Heart left ventricle (tissue), 16 donors: ENCODE results near the gene TMUB2. TPM values are rescaled to one million over a fixed set of nuclear protein-coding genes. Genes with fewer than 3 reads are reported as not detected.

ENCODE experiments used
- ATAC-seq, 4 donors: fragments of 200-7000 bp; cut with Tn5 transposase; one replicate each; pipeline ENCODE4 v1.9.1; 2020 to 2022; ENCODE audit warnings: moderate library complexity in 4 of 4, mild to moderate bottlenecking in 3 of 4, moderate number of reproducible peaks in 1 of 4
- DNase-seq, 5 donors: peaks; one replicate each; pipeline ENCODE4 v3.0.0-alpha.2; 2020
- H3K27ac ChIP-seq, 12 donors: fragments of 200-600 bp; sonication (generic) in 4 of 12; one replicate each; pipeline versions ENCODE4 v1.5.0 to v1.8.0; 2016 to 2022; ENCODE audit warnings: mild to moderate bottlenecking in 2 of 12
- H3K27me3 ChIP-seq, 9 donors: fragments of 200-600 bp; sonication (generic) in 2 of 9; one replicate each; pipeline versions ENCODE4 v1.5.1 to v1.8.0; 2016 to 2022; ENCODE audit warnings: mild to moderate bottlenecking in 3 of 9
- H3K36me3 ChIP-seq, 9 donors: fragments of 200-600 bp; sonication (generic) in 2 of 9; one replicate each; pipeline versions ENCODE4 v1.5.0 to v1.8.0; 2018 to 2022; ENCODE audit warnings: mild to moderate bottlenecking in 2 of 9
- H3K4me1 ChIP-seq, 12 donors: fragments of 200-600 bp; sonication (generic) in 4 of 12; one replicate each; pipeline versions ENCODE4 v1.5.0 to v1.8.0; 2016 to 2022; ENCODE audit warnings: mild to moderate bottlenecking in 3 of 12
- H3K4me3 ChIP-seq, 12 donors: fragments of 200-600 bp; sonication (generic) in 4 of 12; one replicate each; pipeline versions ENCODE4 v1.5.0 to v1.8.0; 2017 to 2022; ENCODE audit warnings: mild to moderate bottlenecking in 9 of 12, moderate library complexity in 4 of 12
- H3K9me3 ChIP-seq, 12 donors: fragments of 200-600 bp; sonication (generic) in 4 of 12; one replicate each; pipeline versions ENCODE4 v1.5.0 to v1.8.0; 2016 to 2022; ENCODE audit warnings: mild to moderate bottlenecking in 1 of 12
- POLR2A ChIP-seq, 2 donors: fragments of 450-650 bp; IDR thresholded peaks; one replicate each; pipeline ENCODE4 v1.6.1; 2017; ENCODE audit warnings: antibody characterized with exemption in 2 of 2, mild to moderate bottlenecking in 2 of 2, moderate library complexity in 2 of 2
- WGBS, 4 donors: extraction: QIAGEN DNeasy Blood & Tissue Kit in 2 of 4; methylation state at CpG; one replicate each; pipeline versions ENCODE4 v1.1.5 to v1.1.7; 2013 to 2018; 5-methylcytosine and 5-hydroxymethylcytosine counted together
- intact Hi-C, 10 donors: fragments of 100-400 bp; cut with DNase I; formaldehyde crosslinking; loops; one replicate each; pipeline versions ENCODE4 v1.11.1 to v1.14.2; 2022
- polyA plus RNA-seq, 2 donors: library from polyadenylated mRNA; stranded (reverse); fragments of 200-250 nt; gene quantifications; one replicate each; pipeline ENCODE4 v1.2.3, GENCODE V29; 2013
- total RNA-seq, 9 donors: library from RNA; depleted of rRNA in 2 of 9; stranded (reverse); fragments of >200 nt in 2 of 9; fragmentation: NEBNext Ultra II Directional in 3 of 9; extraction: Animal tissue kit (Norgen Biotek cat#: 25700) in 3 of 9; gene quantifications; one replicate each; pipeline versions ENCODE4 v1.1.0 to v1.2.4, GENCODE V29; 2016 to 2023
- TF ChIP-seq, protein P1 (sequence below), 12 donors: fragments of 200-600 bp; sonication (generic) in 4 of 12; IDR thresholded peaks; one replicate each; pipeline versions ENCODE4 v1.5.0 to v1.8.0; 2018 to 2022; ENCODE audit warnings: antibody characterized with exemption in 12 of 12, mild to moderate bottlenecking in 5 of 12
- donor health status: ischemic (EF 13 %, LVEDD 7.1; RV severe dilation, severe dysfunction).
- donor health status: healthy with polysubstance abuse.
- donor health status: DM: no; HTN: yes; CAD: no.
- donor health status: DM: no; HTN: no; CAD: no.
- donor health status: ischemic (EF 25% LVEDD 6.9; RV normal size, moderate dysfunction).
- donor health status: ischemic (EF 25% LVEDD 5.7; RV mildly dilated, moderate dysfunction).
- donor health status: healthy.
- donor health status: DM: yes; HTN: yes; CAD: no.
- donor health status: ischemic (EF 35%, LVEDD 5.7; RV mildly dilated, moderate dysfunction).
- donor health status: nonischemic (EF 11% LVEDD 7.7; RV severe dilation, severe dysfunction).
- donor health status: DM: yes; HTN: yes; CAD: no.
- donor health status: PGD.
- donor health status: ischemic (EF 29% LVEDD 5.4; RV normal size, mild dysfunction).
- donor health status: nonischemic (EF 23%, LVEDD 6.1; RV moderate dilation, normal function).

Gene TMUB2
- total and polyA plus RNA-seq, 11 donors = 18.8 to 37.4 (median 24.7) TPM

DNA sequence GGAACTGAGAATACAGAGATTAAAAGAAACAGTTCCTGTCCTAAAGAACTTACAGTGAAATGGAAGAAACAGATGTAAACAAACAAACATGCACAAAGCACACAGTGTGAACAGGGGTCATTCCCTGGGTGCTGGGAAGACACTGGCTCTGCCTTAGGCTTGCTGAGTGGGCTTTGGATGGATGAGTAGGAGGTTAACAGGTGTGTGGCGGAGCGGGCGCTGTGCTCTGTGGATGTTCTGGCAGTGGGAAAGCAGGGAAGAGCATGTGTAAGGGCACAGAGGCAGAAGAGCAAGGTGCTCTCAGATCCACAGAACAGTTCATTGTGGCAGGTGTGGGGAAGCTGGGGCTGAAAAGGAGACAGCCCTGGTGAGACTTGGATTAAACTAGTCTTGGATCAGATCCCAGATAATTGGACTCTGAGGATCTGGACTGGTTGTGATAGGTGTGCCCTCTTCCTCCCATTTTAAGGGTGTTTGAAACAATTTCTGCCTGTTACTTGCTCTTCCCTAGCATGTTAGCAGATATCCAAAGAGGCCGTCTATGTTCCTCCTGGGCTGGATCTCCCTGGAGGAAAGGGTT, 36.9 kb upstream of the TMUB2 start:
- H3K27ac ChIP-seq = no peak overlapping the region
- WGBS, 4 donors = 90 to 97% (median 95%) methylated on average over 4 of the region's 4 CpGs
- H3K4me1 ChIP-seq = peaks cover 0 to 33% (median 14%) of the 10 kb centered on the region in 12 donors
- no peaks in the 10 kb centered on the region for H3K27me3 ChIP-seq
- ATAC-seq (no peak), DNase-seq (no peak)
- no peaks in the 10 kb centered on the region for H3K36me3 ChIP-seq
- TF ChIP-seq POLR2A (IDR thresholded peaks at IDR 0.05) = no peak
- TF ChIP-seq, protein P1, sequence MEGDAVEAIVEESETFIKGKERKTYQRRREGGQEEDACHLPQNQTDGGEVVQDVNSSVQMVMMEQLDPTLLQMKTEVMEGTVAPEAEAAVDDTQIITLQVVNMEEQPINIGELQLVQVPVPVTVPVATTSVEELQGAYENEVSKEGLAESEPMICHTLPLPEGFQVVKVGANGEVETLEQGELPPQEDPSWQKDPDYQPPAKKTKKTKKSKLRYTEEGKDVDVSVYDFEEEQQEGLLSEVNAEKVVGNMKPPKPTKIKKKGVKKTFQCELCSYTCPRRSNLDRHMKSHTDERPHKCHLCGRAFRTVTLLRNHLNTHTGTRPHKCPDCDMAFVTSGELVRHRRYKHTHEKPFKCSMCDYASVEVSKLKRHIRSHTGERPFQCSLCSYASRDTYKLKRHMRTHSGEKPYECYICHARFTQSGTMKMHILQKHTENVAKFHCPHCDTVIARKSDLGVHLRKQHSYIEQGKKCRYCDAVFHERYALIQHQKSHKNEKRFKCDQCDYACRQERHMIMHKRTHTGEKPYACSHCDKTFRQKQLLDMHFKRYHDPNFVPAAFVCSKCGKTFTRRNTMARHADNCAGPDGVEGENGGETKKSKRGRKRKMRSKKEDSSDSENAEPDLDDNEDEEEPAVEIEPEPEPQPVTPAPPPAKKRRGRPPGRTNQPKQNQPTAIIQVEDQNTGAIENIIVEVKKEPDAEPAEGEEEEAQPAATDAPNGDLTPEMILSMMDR (IDR thresholded peaks at IDR 0.05) = no peak
- no peak overlapping the region for H3K4me3 ChIP-seq
- intact Hi-C loops = loop anchor here in 1 of 10 donors (2.0 kb wide), 1 partner anchor 17 kb away; no protein-coding TSS in a partner anchor
- H3K9me3 ChIP-seq = no peaks in the 10 kb centered on the region

DNA sequence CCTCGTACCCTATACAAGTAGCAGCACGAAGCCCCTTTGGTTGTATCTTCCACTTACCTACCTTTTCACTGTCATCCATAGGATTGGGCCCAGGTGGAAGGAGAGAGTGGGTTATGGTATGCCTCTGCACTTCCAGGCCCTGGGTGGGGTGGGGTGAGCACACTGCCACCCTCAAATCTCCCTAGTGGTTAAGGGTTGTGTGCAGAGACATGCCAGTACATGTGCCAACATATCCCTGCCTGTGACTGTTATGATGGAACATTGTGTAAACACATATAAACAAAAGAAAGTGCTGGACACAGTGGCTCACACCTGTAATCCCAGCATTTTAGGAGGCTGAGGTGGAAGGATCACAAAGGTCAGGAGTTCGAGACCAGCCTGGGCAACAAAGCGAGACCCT, 33.9 kb upstream of the TMUB2 start:
- Histone ChIP-seq H3K4me3 (no peak overlapping the region), H3K4me1 (peaks cover 0 to 10% (median 3%) of the 10 kb centered on the region in 12 donors), H3K27me3 (no peaks in the 10 kb centered on the region), H3K9me3 (no peaks in the 10 kb centered on the region), H3K27ac (no peak overlapping the region), H3K36me3 (no peaks in the 10 kb centered on the region)
- intact Hi-C loops = no loop called here
- DNase-seq (no peak), ATAC-seq (no peak)
- 95 to 99% (median 97%) methylated on average over 4 of the region's 4 CpGs for WGBS, 4 donors
- TF ChIP-seq, protein P1 (IDR thresholded peaks at IDR 0.05) = no peak
- TF ChIP-seq POLR2A (IDR thresholded peaks at IDR 0.05) = no peak

DNA sequence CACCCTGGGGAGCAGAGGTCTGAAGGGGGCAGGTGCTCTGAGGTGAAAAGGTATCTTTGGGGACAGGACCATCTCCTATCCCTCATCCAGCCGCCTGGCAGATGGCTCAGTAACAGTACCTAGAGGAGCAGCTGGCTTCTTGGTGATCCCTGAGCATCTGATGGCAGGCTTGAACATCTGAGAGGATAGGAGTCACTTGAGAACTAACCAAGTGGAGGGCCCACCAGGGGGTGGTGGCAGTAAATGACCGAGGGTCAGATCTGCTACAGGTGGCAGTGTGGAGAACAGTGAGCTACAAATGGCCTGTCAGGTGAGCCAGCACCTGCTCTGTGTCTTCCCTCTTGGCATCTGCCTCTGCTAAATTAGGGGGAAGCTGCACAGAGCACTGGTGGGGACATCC, 31.3 kb upstream of the TMUB2 start:
- no peak for DNase-seq
- 86 to 93% (median 88%) methylated on average over 2 of the region's 2 CpGs for WGBS, 4 donors

DNA sequence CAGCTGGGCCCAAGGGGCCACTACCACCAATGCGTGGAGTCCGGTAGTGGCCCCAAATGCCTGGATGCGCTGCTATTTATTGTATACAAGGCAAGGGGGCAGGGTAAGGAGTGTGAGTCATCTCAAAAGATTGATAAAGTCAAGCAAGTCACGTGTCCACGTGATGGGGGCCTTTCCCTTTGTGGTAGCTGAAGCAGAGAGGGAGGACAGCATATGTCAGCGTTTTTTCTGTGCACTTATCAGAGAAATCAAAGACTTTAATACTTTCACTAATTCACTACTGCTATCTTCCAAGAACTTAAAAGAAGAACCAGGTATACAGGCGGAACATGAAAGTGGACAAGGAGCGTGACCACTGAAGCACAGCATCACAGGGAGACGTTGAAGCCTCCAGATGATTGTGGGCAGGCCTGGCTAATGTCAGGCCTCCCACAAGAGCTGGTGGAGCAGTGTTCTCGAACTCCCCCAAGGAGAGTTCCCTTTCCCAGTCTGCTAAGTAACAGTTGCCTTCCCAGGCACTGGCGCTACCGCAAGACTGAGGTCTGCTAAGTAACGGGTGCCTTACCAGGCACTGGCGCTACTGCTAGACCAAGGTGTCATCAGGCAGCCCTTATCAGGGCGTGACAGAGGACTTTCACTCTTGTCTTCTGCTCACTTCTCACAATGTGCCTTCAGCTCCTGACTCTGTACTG, 27.1 kb upstream of the TMUB2 start:
- DNase-seq (no peak), ATAC-seq (no peak)
- Histone ChIP-seq H3K27me3 (no peaks in the 10 kb centered on the region), H3K9me3 (no peaks in the 10 kb centered on the region), H3K4me3 (no peak overlapping the region), H3K4me1 (no peaks in the 10 kb centered on the region), H3K27ac (no peak overlapping the region), H3K36me3 (no peaks in the 10 kb centered on the region)
- 77 to 84% (median 81%) methylated on average over 15 of the region's 15 CpGs for WGBS, 4 donors
- TF ChIP-seq POLR2A (IDR thresholded peaks at IDR 0.05) = no peak
- TF ChIP-seq, protein P1 (IDR thresholded peaks at IDR 0.05) = no peak
- intact Hi-C loops = loop anchor here in 6 of 10 donors (10.0 kb wide), 1 partner anchor 215 kb away; the partner anchor contains the start of gene PPY (in 6 of the 6)

More for the DNA sequence above, 31.3 kb upstream of the TMUB2 start:
- Histone ChIP-seq H3K4me1 (no peaks in the 10 kb centered on the region), H3K9me3 (no peaks in the 10 kb centered on the region), H3K36me3 (no peaks in the 10 kb centered on the region), H3K27ac (no peak overlapping the region), H3K27me3 (no peaks in the 10 kb centered on the region), H3K4me3 (no peak overlapping the region)
- peak in 1 of 4 donors; percentile 31 for ATAC-seq
- TF ChIP-seq POLR2A (IDR thresholded peaks at IDR 0.05) = no peak
- TF ChIP-seq, protein P1 (IDR thresholded peaks at IDR 0.05) = no peak
- intact Hi-C loops = no loop called here
